Tibial nerve (tissue), 4 donors: Measurements from ENCODE around the gene GPR158.

Experiments
- EP300 ChIP-seq, 2 donors: sonication (generic); formaldehyde crosslinking; IDR thresholded peaks; one replicate each; pipeline ENCODE4 v1.6.1; 2017; ENCODE audit warnings: antibody characterized with exemption in 2 of 2, mild to moderate bottlenecking in 1 of 2
- POLR2A ChIP-seq, 2 donors: fragments of 450-650 bp; IDR thresholded peaks; one replicate each; pipeline ENCODE4 v1.6.1; 2017; ENCODE audit warnings: antibody characterized with exemption in 2 of 2, mild to moderate bottlenecking in 2 of 2, moderate library complexity in 2 of 2
- TF ChIP-seq, protein P1 (sequence below), 5 experiments: fragments of 200-600 bp in 3 of 5; fragments of 450-650 bp in 2 of 5; sonication (generic) in 3 of 5; IDR thresholded peaks; one replicate each; pipeline ENCODE4 v1.5.1; 2016 to 2019; ENCODE audit warnings: antibody characterized with exemption in 5 of 5, mild to moderate bottlenecking in 3 of 5, moderate library complexity in 2 of 5

DNA sequence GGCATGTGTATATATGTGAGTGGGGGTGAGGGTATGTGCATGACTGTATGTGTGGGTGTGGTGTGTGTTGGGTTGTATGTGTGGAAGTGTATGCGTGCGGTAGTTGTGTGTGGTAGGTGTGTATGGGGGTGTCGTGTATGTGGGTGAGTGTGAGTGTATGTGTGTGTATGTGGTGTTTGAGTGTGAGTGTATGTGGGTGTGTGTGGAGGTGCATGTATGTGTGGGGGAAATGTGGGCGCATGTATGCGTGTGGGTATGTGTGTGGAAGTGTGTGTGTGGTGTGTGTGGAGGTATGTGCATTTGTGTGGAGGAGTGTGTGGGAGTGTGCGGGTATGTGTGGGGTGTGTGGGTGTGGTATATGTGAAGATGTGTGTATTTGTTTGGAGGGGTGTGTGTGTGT is 269.5 kb downstream of the GPR158 start:
- TF ChIP-seq, protein P1, sequence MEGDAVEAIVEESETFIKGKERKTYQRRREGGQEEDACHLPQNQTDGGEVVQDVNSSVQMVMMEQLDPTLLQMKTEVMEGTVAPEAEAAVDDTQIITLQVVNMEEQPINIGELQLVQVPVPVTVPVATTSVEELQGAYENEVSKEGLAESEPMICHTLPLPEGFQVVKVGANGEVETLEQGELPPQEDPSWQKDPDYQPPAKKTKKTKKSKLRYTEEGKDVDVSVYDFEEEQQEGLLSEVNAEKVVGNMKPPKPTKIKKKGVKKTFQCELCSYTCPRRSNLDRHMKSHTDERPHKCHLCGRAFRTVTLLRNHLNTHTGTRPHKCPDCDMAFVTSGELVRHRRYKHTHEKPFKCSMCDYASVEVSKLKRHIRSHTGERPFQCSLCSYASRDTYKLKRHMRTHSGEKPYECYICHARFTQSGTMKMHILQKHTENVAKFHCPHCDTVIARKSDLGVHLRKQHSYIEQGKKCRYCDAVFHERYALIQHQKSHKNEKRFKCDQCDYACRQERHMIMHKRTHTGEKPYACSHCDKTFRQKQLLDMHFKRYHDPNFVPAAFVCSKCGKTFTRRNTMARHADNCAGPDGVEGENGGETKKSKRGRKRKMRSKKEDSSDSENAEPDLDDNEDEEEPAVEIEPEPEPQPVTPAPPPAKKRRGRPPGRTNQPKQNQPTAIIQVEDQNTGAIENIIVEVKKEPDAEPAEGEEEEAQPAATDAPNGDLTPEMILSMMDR (IDR thresholded peaks at IDR 0.05), result no peak
- no peak for TF ChIP-seq POLR2A (IDR thresholded peaks at IDR 0.05)
- TF ChIP-seq EP300 (IDR thresholded peaks at IDR 0.05), result no peak
